ACHN (cell line): ENCODE results near the gene RAP1GAP2.
"Not testable (repeated sequence)": the region's sequence is repeated elsewhere in the genome, so short reads cannot be mapped to it uniquely, and the experiment has no call there.

ENCODE experiments used
- DNase-seq: peaks from one replicate; pipeline ENCODE4 v3.0.0-alpha.2; 2015
- in situ Hi-C: cut with HindIII; loops from 2 replicates; pipeline ENCODE4 v1.10.0; 2017; ENCODE audit warnings: low sequenced_read_pairs, low pct_ligation_motif_present, low pct_unique_long_range_greater_than_20kb

Gene RAP1GAP2

GRCh38 chr17:2991396-2992180 lies 195.3 kb downstream of the RAP1GAP2 start:
- in situ Hi-C loops, DNase-seq: not testable (repeated sequence)

DNA sequence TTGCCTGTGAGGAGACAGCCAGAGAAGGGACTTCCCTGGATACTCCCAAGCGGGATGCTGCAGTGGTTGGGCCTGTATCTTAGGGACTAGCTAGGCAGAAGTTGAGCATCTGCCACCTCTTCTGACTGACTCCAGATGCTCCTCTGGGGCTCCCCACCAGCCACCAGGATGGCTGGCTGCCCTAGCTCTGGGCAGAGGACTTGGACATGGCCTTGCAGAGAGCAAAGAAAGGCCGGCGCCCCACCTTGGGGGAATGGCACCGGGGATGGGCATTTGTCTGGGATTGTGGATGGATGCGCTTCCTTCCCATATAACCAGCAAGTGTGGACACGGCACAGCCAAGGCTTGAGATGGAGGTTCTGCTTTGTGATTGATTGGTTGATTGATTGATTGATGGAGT lies 198.2 kb downstream of the RAP1GAP2 start:
- no peak for DNase-seq
- in situ Hi-C loops = no loop called here

DNA sequence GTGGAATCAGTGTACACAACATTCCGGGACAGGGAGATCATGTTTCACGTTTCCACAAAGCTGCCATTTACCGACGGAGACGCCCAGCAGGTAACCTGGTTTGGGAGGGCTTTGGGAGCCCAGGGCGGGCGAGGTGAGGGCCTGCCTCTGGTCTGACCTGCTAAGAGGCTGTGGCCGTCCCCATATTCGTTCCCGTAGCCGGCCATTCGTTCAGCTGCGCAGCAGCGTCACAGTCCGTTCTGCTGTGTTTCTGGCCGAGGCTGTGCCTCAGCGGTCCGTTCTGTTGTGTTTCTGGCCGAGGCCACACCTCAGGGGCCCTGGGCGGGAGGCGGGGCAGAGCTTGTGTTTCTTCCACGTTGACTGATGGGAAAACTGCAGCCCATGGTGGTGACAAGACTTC lies 199.1 kb downstream of the RAP1GAP2 start:
- in situ Hi-C loops = no loop called here
- no peak for DNase-seq

- in situ Hi-C loops = no loop called here
- no peak for DNase-seq
Observed at GRCh38 chr17:2995886-2996809, 199.9 kb downstream of the RAP1GAP2 start.

DNA sequence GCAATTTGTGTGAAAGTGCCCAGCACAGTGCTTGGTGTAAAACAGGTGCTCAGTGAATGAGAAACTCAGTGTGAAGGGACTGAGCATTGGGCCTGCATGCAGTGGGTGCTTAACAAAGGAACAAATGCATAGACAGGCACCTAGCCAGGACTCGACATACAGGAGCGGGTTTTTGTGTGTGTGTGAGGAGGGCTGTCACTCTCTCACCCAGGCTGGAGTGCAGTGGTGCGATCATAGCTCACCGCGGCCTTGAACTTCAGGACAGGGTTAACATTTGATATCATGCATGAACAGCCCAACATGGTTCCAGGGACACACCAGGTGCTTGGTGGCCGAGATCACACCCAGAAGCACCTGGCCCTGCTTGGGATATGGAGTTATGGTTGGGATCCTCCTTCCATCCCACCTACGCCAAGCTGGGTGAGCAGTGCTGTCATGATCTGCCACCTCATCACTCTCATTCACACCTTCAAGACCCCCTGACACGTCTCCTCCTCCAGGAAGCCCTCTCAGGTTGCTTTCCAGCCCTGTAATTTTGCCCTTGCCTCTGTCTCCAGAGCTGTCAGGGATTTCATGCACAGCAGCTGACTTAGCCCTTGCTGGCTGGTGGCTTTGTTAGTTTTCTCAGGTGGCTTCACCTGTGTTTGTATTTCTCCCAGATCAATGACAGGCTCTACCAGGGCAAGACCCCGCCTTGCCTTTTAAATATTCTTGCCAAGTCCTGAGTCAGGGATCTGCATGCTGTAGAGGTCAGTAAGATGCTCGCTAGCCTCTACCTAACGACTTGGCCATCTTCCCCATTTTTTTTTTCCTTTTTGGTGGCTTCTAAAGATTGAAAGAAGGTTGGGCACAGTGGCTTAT lies 200.8 kb downstream of the RAP1GAP2 start:
- no peak for DNase-seq
- in situ Hi-C loops = no loop called here

DNA sequence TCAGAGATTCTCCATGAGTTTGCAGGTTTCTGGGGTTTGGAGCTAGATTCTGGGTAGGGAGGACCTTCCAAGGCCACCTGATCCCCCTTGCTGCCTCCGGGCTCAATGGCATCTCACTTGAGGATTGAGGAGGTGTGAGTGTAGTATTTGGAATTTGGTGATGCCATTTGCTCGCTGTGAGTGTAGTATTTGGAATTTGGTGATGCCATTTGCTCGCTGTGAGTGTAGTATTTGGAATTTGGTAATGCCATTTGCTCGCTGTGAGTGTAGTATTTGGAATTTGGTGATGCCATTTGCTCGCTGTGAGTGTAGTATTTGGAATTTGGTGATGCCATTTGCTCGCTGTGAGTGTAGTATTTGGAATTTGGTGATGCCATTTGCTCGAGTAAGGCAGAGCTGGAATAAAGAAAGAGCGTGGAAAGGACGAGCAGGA lies 202.2 kb downstream of the RAP1GAP2 start:
- DNase-seq, in situ Hi-C loops: not testable (repeated sequence)

DNA sequence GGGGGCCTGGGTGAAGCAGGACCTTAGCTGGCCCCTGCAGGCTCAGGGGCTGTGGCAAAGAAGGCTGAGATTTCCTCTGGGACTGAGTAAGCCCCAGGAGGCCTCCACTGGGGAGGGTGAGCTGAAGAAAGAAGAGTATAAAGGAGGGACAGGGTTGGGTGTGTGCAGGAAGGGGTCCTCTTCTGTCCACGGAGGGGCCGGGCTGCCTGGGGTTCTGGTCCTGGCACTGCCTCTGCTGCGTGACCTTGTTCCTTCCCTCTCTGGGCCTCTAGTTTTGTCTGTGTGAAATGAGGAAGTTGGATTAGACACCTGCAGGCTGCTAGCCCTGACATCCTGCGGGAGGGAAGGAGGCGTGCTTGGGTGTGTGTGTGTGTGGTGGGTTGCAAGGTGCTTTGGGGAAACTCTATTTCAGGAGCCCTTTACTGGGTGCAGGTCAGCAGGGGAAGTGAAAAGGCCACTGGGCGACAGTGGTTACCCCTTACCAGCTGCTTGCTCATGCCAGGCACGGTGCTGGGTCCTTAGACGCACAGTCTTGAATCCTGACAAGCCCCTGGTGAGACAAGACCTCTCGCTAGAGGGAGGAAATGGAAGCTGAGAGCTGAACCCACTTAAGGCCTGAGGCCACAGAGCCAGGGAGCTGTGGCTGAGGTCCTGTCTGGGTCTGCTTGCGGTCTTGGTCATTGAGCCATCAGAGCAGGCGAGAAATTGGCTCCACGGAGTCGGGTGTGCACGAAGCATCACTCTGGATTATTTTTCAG lies 206.5 kb downstream of the RAP1GAP2 start:
- no peak for DNase-seq
- in situ Hi-C loops = no loop called here

- DNase-seq = no peak
- in situ Hi-C loops = no loop called here
Observed at GRCh38 chr17:3003296-3004149, 207.3 kb downstream of the RAP1GAP2 start.

GRCh38 chr17:3004150-3004801 lies 208.0 kb downstream of the RAP1GAP2 start:
- peak; percentile 98 for DNase-seq
- in situ Hi-C loops = no loop called here

DNA sequence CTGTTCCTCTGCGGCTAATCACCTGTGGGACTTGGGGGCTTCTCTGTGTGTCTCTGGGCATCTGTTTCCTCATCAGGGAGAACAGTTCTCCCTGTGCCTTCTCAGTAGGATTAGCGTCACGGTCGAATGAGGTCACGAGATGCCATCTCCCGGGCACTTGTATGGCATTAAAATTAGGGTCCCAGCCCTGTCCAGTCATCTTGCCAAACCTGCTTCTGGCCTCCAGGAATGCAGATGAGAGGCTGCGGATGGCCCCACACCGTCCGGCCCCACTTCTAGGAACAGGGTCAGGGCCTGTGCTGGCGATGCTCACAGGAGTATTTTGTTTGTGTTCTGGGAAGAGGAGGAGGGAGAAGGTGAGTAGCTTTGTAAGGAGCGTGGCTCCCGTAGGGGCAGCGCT lies 208.7 kb downstream of the RAP1GAP2 start:
- in situ Hi-C loops = no loop called here

GRCh38 chr17:3005696-3006095 lies 209.5 kb downstream of the RAP1GAP2 start:
- no peak for DNase-seq
- in situ Hi-C loops = no loop called here

More for the DNA sequence above, 208.7 kb downstream of the RAP1GAP2 start:
- peak; percentile 19 for DNase-seq

DNA sequence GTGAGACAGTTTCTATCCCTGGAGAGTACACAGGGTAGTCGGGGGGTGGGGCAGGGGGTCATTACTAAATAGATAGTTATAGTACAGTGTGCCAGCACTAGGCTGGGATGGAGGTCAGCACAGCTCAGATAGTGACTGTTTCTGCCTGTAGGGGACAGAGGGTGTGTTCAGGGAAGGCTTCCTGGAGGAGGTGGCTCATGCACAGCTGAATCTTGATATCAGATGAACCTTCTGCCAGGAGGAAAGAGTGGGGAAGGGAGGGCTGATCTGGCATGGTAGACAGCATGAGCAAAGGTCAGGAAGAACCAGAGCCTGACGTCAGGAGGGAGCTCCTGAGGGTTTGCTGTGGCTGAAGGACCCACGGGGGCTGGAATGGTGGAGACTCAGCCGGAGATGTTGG lies 210.6 kb downstream of the RAP1GAP2 start:
- no peak for DNase-seq
- in situ Hi-C loops = no loop called here

- in situ Hi-C loops = no loop called here
- no peak for DNase-seq
Observed at GRCh38 chr17:3007651-3008121, 211.4 kb downstream of the RAP1GAP2 start.

- in situ Hi-C loops = no loop called here
Observed at GRCh38 chr17:3008336-3009288, 212.4 kb downstream of the RAP1GAP2 start.

GRCh38 chr17:3009411-3009920 lies 213.2 kb downstream of the RAP1GAP2 start:
- in situ Hi-C loops = no loop called here

More at GRCh38 chr17:3008336-3009288, 212.4 kb downstream of the RAP1GAP2 start:
- no peak for DNase-seq

More at GRCh38 chr17:3009411-3009920, 213.2 kb downstream of the RAP1GAP2 start:
- DNase-seq = no peak
